Uterus (tissue), 4 donors: ENCODE results near the gene PRKX. TPM values are rescaled to one million over a fixed set of nuclear protein-coding genes. Genes with fewer than 3 reads are reported as not detected.

Source experiments
- DNase-seq, 2 donors: peaks; one replicate each; pipeline ENCODE4 v3.0.0-alpha.2; 2019 to 2020
- H3K27ac ChIP-seq, 2 donors: fragments of 200-600 bp; sonication (generic); 1 replicate in 1 of 2; 2 replicates in 1 of 2; pipeline ENCODE4 v1.5.1; 2016 to 2018
- H3K27me3 ChIP-seq, 2 donors: fragments of 200-600 bp; sonication (generic); one replicate each; pipeline ENCODE4 v1.5.1; 2018 to 2019; ENCODE audit warnings: control low read depth in 1 of 2
- H3K36me3 ChIP-seq, 2 donors: fragments of 200-600 bp; sonication (generic); one replicate each; pipeline ENCODE4 v1.5.1; 2019; ENCODE audit warnings: control low read depth in 1 of 2
- H3K4me1 ChIP-seq, 2 donors: fragments of 200-600 bp; sonication (generic); one replicate each; pipeline ENCODE4 v1.5.1; 2018 to 2019; ENCODE audit warnings: control low read depth in 1 of 2
- H3K4me3 ChIP-seq, 2 donors: fragments of 200-600 bp; sonication (generic); 1 replicate in 1 of 2; 2 replicates in 1 of 2; pipeline ENCODE4 v1.5.1; 2018 to 2019; ENCODE audit warnings: mild to moderate bottlenecking in 1 of 2
- H3K9me3 ChIP-seq, 2 donors: fragments of 200-600 bp; sonication (generic); one replicate each; pipeline ENCODE4 v1.5.1; 2019; ENCODE audit warnings: control low read depth in 1 of 2
- CTCF ChIP-seq, 4 experiments: fragments of 200-600 bp in 2 of 4; fragments of 450-650 bp in 2 of 4; sonication (generic) in 2 of 4; IDR thresholded peaks; one replicate each; pipeline ENCODE4 v1.5.1; 2016 to 2019; ENCODE audit warnings: antibody characterized with exemption in 4 of 4, mild to moderate bottlenecking in 2 of 4, moderate library complexity in 1 of 4
- POLR2A ChIP-seq, 2 donors: fragments of 450-650 bp; IDR thresholded peaks; one replicate each; pipeline ENCODE4 v1.6.1; 2016; ENCODE audit warnings: antibody characterized with exemption in 2 of 2, mild to moderate bottlenecking in 1 of 2, moderate library complexity in 1 of 2
- intact Hi-C: fragments of 100-400 bp; cut with DNase I; formaldehyde crosslinking; loops from one replicate; pipeline ENCODE4 v1.15.1; 2023; ENCODE audit warnings: low total_unique reads
- total RNA-seq, 4 donors: library from RNA; depleted of rRNA in 3 of 4; stranded (reverse); fragments of >200 nt in 3 of 4; gene quantifications; one replicate each; pipeline versions ENCODE4 v1.1.0 to v1.2.4, GENCODE V29; 2014 to 2023
- donor health status: DM: yes; HTN: yes; CAD: no.

The PRKX gene
- total RNA-seq, 4 donors from 2014 or later: 8.5 to 27.9 (median 12.0) TPM

GRCh38 chrX:3589474-3589873, 124.0 kb downstream of the PRKX start:
- Histone ChIP-seq H3K4me3 (no peak overlapping the region), H3K4me1 (no peaks in the 10 kb centered on the region), H3K36me3 (no peaks in the 10 kb centered on the region), H3K9me3 (no peaks in the 10 kb centered on the region), H3K27me3 (no peaks in the 10 kb centered on the region), H3K27ac (no peak overlapping the region)
- DNase-seq: no peak
- TF ChIP-seq CTCF (IDR thresholded peaks at IDR 0.05) (no peak), POLR2A (IDR thresholded peaks at IDR 0.05) (no peak)
- intact Hi-C loops: no loop called here

DNA sequence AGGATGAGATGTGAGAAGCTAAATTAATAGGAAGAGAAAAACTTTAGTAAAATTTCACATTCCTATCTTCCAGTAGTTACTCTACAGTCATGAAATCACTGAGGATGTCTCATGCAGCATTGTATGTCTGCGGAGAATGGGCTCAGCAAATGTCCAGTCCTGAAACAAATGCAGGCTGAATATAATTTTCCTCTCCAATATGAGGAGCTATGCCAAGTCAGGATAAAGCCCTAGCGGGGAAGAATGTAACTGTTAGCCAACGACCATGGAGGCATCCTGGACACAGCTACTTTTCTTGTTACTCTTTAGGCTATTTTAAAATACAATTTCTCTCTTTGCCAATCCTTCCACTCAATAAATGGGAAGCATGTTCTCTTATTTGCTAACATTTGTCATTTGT, 127.7 kb downstream of the PRKX start:
- no peak for TF ChIP-seq POLR2A (IDR thresholded peaks at IDR 0.05)
- TF ChIP-seq CTCF (IDR thresholded peaks at IDR 0.05): no peak
- no peak overlapping the region for H3K4me3 ChIP-seq
- no peaks in the 10 kb centered on the region for H3K4me1 ChIP-seq
- no peaks in the 10 kb centered on the region for H3K36me3 ChIP-seq
- no peaks in the 10 kb centered on the region for H3K27me3 ChIP-seq
- no peak for DNase-seq
- H3K27ac ChIP-seq: no peak overlapping the region
- intact Hi-C loops: no loop called here
- H3K9me3 ChIP-seq: no peaks in the 10 kb centered on the region

DNA sequence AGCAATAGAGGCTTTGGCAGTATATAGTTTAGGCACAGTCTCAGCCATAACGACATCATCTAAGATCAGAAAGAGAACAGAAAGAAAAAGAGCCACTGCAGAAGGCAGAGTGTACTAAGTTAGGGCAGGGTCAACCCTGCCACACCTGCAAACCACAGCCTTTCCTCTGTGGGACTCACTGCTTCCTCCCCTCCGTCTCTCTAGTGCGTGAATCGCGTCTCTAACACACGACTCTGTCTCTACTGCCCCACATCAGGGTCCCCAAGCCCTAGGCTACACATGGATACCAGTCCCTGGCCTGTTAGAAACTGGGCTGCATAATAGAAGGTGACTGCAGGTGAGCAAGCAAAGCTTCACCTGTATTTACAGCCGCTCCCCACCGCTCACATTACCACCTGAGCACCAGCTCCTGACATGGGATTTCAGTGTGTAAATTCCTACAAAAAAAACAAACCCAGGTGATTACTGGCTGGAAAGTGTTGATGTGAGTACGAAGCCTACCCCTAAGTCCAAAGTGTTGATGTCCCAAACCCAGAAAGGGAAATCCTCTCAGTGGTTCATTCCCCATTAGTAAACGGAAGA, 128.9 kb downstream of the PRKX start:
- Histone ChIP-seq H3K27me3 (no peaks in the 10 kb centered on the region), H3K9me3 (no peaks in the 10 kb centered on the region), H3K27ac (no peak overlapping the region), H3K4me3 (no peak overlapping the region), H3K36me3 (no peaks in the 10 kb centered on the region), H3K4me1 (no peaks in the 10 kb centered on the region)
- no peak for TF ChIP-seq POLR2A (IDR thresholded peaks at IDR 0.05)
- TF ChIP-seq CTCF (IDR thresholded peaks at IDR 0.05): no peak
- intact Hi-C loops: no loop called here
- no peak for DNase-seq

GRCh38 chrX:3582451-3582850, 131.0 kb downstream of the PRKX start:
- no peak for DNase-seq
- H3K27me3 ChIP-seq: no peaks in the 10 kb centered on the region
- H3K4me3 ChIP-seq: no peak overlapping the region
- no peaks in the 10 kb centered on the region for H3K9me3 ChIP-seq
- H3K36me3 ChIP-seq: no peaks in the 10 kb centered on the region
- TF ChIP-seq CTCF (IDR thresholded peaks at IDR 0.05) (no peak), POLR2A (IDR thresholded peaks at IDR 0.05) (no peak)
- intact Hi-C loops: no loop called here
- H3K4me1 ChIP-seq: no peaks in the 10 kb centered on the region
- H3K27ac ChIP-seq: no peak overlapping the region

GRCh38 chrX:3581609-3582108, 131.8 kb downstream of the PRKX start:
- Histone ChIP-seq H3K36me3 (no peaks in the 10 kb centered on the region), H3K9me3 (no peaks in the 10 kb centered on the region), H3K4me3 (no peak overlapping the region), H3K27me3 (no peaks in the 10 kb centered on the region), H3K4me1 (no peaks in the 10 kb centered on the region), H3K27ac (no peak overlapping the region)
- intact Hi-C loops: no loop called here
- no peak for DNase-seq
- no peak for TF ChIP-seq CTCF (IDR thresholded peaks at IDR 0.05)
- TF ChIP-seq POLR2A (IDR thresholded peaks at IDR 0.05): no peak
